AG09319 (cell line): Measurements from ENCODE around the gene KCNT2.

Source experiments
- DNase-seq: peaks from one replicate; pipeline ENCODE4 v3.0.0-alpha.2; 2010; ENCODE audit warnings: low read depth; ENCODE audit errors: extremely low read depth
- TF ChIP-seq, protein P1 (sequence below): IDR thresholded peaks from 2 replicates; pipeline ENCODE4 v1.5.1; 2011; ENCODE audit warnings: low read depth, mild to moderate bottlenecking, inconsistent platforms, low read length, moderate library complexity

Gene KCNT2

DNA sequence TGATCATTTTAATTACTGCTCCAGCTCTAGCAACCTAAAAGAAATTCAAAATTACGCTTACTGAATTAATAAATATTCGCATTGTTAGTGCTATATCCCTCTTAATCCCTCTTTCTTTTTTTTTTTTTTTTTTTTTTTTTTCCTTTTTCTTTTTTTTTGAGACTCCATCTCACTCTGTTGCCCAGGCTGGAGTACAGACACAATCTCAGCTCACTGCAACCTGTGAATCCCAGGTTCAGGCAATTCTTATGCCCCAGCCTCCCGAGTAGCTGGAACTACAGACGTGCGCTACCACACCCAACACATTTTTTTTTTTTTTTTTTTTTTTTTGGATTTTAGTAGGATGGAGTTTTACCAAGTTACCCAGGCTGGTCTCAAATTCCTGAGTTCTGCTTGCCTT lies 157.1 kb downstream of the KCNT2 start:
- TF ChIP-seq, protein P1, sequence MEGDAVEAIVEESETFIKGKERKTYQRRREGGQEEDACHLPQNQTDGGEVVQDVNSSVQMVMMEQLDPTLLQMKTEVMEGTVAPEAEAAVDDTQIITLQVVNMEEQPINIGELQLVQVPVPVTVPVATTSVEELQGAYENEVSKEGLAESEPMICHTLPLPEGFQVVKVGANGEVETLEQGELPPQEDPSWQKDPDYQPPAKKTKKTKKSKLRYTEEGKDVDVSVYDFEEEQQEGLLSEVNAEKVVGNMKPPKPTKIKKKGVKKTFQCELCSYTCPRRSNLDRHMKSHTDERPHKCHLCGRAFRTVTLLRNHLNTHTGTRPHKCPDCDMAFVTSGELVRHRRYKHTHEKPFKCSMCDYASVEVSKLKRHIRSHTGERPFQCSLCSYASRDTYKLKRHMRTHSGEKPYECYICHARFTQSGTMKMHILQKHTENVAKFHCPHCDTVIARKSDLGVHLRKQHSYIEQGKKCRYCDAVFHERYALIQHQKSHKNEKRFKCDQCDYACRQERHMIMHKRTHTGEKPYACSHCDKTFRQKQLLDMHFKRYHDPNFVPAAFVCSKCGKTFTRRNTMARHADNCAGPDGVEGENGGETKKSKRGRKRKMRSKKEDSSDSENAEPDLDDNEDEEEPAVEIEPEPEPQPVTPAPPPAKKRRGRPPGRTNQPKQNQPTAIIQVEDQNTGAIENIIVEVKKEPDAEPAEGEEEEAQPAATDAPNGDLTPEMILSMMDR, result no peak
- no peak for DNase-seq

DNA sequence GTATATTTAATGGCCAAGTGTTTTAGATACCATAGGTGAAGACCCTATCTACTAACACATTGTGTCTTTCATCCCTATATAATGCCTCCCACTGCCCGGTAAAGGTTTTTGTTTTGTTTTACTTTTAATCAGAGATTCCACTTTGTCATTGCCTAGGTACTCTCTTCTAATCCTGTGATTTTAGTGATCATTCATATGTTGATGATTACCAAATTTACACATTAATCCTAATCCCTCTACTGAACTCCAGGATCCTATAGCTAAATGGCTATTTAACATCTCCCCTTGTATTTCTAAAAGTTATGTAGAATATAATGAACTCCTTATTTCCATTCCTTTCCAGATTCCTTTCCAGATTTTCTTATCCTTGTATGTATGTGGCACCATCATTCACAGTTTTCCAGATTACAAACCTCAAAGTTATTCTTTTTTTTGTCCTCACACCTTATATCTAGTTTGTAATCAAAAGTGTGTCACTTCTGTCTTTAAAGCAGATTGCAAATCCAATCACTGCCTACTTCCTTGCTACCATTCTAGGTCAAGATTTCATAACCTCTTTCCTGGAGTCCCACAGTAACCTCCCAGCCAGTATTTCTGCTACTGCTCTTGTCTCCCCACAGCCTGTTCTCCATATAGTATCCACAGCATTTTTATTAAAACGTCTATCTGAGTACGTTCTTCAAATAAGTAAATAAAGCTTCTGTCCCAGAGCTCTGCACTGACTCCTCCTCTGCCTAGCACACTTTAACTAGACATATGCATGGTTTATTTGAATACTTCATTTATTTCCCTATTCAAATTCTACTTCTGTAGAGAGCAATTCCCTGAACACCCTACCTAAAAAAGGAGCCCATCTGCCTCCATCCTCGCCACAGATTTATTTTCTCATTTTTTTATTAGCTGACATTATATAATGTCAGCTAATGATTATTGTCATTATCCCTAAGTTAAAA lies 157.8 kb downstream of the KCNT2 start:
- DNase-seq, result no peak
- TF ChIP-seq, protein P1, result no peak

DNA sequence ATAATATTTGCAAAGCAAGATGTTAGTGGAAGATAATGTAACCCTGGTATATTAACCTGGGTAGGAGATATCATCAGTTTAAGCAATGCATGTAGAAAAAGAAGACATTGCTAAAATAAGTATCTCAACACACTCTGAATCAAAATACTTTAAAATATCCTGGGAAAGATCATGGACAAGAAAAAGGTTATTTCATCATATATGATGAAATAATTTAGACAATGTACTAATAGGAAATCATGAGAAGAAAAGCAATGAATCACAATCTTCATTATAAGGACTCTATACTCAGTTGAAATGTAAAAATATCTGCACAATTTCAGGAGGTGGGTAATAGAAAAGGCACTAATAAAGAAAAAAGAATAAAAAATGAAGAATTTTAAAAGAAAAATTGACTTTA lies 158.8 kb downstream of the KCNT2 start:
- TF ChIP-seq, protein P1, result no peak
- no peak for DNase-seq

DNA sequence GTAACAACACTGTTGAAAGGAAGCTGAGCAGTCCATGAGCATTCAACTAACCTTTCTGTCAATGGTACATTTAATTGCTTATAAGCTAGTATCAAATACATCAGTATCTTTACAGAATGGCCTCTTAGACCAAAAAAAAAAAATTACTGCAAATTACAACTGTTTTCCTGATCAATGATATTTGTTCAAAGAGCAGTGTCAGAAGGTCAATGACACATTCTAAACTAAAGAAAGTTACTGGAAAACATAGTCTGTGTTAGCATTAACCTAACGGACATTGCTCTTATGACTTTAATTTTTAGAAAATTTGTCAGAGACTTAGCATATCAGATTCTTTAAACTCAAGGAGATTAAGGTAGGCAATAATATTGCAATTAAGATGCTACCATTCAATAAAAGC lies 162.5 kb downstream of the KCNT2 start:
- DNase-seq, result no peak

GRCh38 chr1:196444634-196445033 lies 163.6 kb downstream of the KCNT2 start:
- TF ChIP-seq, protein P1, result no peak
- DNase-seq, result no peak

More for the DNA sequence above, 162.5 kb downstream of the KCNT2 start:
- TF ChIP-seq, protein P1, result no peak

- DNase-seq, result no peak
- TF ChIP-seq, protein P1, result no peak
Measured at GRCh38 chr1:196442366-196442765, 165.9 kb downstream of the KCNT2 start.

DNA sequence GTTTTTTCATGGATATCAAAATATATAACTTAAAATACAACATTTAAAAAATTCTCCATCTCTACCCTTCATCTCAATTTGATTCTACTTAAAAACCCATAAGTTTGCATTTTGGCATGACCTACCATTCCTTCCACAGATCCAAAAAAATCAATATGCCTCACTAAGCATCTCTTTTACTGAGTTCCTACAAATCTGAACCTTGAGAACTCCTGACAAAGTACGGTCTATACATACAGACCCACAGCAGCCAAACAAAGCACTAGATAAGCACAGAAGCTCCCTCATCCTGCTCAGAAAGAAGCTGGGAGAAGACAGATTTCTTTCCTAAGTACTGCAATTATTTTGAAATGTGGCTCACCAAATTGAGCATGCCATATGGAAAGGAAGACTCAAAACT lies 167.5 kb downstream of the KCNT2 start:
- no peak for DNase-seq
- TF ChIP-seq, protein P1, result no peak
